Thyroid gland (tissue), 4 donors: ENCODE results near the gene KCNB1.

Experiments used
- CTCF ChIP-seq, 6 experiments: fragments of 200-600 bp in 3 of 6; fragments of 450-650 bp in 3 of 6; sonication (generic) in 3 of 6; IDR thresholded peaks; one replicate each; pipeline ENCODE4 v1.5.1; 2016 to 2019; ENCODE audit warnings: antibody characterized with exemption in 6 of 6, mild to moderate bottlenecking in 2 of 6, inconsistent platforms in 1 of 6, moderate library complexity in 1 of 6
- POLR2A ChIP-seq, 2 donors: fragments of 450-650 bp; IDR thresholded peaks; one replicate each; pipeline ENCODE4 v1.6.1; 2017; ENCODE audit warnings: antibody characterized with exemption in 2 of 2, mild to moderate bottlenecking in 2 of 2, moderate library complexity in 1 of 2

GRCh38 chr20:49508435-49509199 is 26.1 kb upstream of the KCNB1 start:
- TF ChIP-seq CTCF (IDR thresholded peaks at IDR 0.05) (peak in 5 of 6 experiments; percentile 29 to 53 (median 45)), POLR2A (IDR thresholded peaks at IDR 0.05) (no peak)
